Measurements from ENCODE around the gene LRRC63. TPM values are rescaled to one million over a fixed set of nuclear protein-coding genes. Genes with fewer than 3 reads are reported as not detected.

The LRRC63 gene
- total RNA-seq, 1 experiment from 2014 or later, result 0.82 TPM

DNA sequence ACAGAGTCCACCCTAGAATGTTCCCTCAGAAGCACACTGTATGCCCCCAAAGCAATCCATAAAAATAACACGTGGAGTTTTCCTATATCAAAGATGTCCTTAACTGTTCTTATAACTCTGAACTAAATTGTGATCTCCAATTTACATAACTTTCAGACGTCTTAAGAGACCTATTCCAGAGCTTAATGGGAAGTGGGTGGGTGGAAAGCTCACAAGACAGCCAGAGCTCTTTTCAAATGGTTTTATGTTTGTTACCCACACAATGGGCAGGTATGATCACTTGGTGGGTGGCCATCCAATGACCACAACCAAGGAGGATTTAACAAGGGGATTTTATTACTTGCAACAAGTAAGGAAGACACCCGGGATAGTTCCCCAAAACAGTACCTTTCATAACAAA, 81.7 kb downstream of the LRRC63 start:
- intact Hi-C loops (cut with micrococcal nuclease; ENCODE audit: unreplicated experiment), result no loop called here
- DNase-seq (ENCODE audit: low spot score), result no peak
- TF ChIP-seq EZH2 (IDR thresholded peaks at IDR 0.05; ENCODE audit: borderline replicate concordance, low read depth, low read length, poor library complexity, severe bottlenecking), result no peak
- TF ChIP-seq, protein P1, sequence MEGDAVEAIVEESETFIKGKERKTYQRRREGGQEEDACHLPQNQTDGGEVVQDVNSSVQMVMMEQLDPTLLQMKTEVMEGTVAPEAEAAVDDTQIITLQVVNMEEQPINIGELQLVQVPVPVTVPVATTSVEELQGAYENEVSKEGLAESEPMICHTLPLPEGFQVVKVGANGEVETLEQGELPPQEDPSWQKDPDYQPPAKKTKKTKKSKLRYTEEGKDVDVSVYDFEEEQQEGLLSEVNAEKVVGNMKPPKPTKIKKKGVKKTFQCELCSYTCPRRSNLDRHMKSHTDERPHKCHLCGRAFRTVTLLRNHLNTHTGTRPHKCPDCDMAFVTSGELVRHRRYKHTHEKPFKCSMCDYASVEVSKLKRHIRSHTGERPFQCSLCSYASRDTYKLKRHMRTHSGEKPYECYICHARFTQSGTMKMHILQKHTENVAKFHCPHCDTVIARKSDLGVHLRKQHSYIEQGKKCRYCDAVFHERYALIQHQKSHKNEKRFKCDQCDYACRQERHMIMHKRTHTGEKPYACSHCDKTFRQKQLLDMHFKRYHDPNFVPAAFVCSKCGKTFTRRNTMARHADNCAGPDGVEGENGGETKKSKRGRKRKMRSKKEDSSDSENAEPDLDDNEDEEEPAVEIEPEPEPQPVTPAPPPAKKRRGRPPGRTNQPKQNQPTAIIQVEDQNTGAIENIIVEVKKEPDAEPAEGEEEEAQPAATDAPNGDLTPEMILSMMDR (conservative IDR thresholded peaks at IDR 0.05; ENCODE audit: low read depth, low read length), result no peak
- Histone ChIP-seq H3K4me1 (ENCODE audit: insufficient read depth, low read length, poor library complexity, severe bottlenecking) (peaks cover 66% of the 10 kb centered on the region), H3K27ac (ENCODE audit: low read depth, low read length, poor library complexity, severe bottlenecking) (no peak overlapping the region), H3K4me3 (ENCODE audit: low read depth, low read length, poor library complexity, severe bottlenecking) (no peak overlapping the region), H3K27me3 (replicated peaks; ENCODE audit: insufficient read depth, low read depth, low read length, poor library complexity) (no peaks in the 10 kb centered on the region), H3K9me3 (ENCODE audit: low read depth, low read length, poor library complexity, severe bottlenecking) (no peaks in the 10 kb centered on the region), H3K36me3 (ENCODE audit: insufficient read depth, low read length, poor library complexity, severe bottlenecking) (no peaks in the 10 kb centered on the region)
- ChIA-PET POLR2A (ENCODE audit: low non-redundant PET) (no interaction called here), CTCF (no interaction called here)
- BruUV-seq (replicated peaks), result no TSS peak

DNA sequence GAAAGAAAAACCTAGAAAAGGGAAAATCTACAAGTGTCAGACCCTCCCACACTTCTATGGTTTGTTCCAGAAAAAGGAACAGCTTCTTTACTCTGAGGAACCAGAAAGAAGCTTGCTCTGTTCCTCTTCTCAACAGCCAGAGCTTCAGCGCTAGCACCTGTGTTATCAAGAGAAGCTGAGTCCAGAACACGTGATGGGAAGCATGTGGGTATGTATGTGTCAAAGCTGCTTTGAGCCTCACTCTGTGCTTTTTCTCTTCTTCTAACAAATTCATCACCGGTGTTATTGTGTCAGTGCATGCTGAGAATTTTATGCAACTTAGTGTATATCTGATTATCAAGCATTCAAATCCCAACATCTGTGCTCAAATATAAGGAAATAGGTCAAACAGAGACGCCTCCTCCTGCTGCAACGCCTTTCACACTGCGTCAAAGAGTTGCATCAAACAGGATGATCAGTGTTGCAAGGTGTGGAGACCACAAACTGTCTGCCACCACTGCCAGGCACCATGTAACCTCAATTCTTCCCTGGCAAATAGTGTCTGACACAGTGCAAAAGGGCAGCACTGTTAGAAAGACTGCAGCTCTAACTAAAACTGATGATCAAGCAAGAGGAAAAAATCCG, 83.9 kb downstream of the LRRC63 start:
- TSS peak; percentile 79 for BruUV-seq (replicated peaks)
- CTCF ChIA-PET, result no interaction called here
- no peak for TF ChIP-seq EZH2 (IDR thresholded peaks at IDR 0.05; ENCODE audit: borderline replicate concordance, low read depth, low read length, poor library complexity, severe bottlenecking)
- TF ChIP-seq, protein P1 (conservative IDR thresholded peaks at IDR 0.05; ENCODE audit: low read depth, low read length), result no peak

DNA sequence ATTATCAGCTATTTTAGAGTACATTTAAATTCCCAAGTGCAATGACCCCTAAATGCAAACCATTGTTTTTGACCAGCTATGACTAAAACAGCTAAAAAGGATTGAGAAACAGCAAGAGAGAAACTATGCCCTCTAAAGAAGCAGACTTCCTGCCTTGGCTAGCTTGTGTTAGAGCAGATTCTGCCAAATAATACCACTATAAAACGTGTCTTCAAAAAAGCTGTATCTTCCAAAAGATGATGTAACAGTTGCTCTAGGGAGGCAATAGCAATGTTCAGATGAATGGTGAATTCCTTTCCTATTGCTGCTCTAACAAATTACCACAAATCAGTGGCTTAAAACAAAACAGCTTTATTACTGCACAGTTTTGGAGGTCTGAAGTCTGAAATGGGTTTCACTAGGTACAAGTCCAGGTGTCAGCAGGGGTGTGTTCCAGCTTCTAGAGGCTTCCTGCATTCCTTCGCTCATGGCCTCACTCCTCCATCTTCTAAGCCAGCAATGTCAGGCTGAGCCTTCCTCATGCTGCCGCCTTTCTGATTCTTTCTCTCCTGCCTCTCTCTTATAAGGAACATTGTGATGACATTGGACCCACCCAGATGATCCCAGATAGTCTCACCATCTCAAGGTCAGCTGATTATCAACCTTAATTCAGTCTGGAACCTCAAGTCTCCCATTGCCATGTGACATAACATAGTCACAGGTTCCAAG, 84.5 kb downstream of the LRRC63 start:
- Histone ChIP-seq H3K36me3 (ENCODE audit: insufficient read depth, low read length, poor library complexity, severe bottlenecking) (no peaks in the 10 kb centered on the region), H3K27ac (ENCODE audit: low read depth, low read length, poor library complexity, severe bottlenecking) (peak overlapping the region; percentile 99), H3K9me3 (ENCODE audit: low read depth, low read length, poor library complexity, severe bottlenecking) (no peaks in the 10 kb centered on the region), H3K27me3 (replicated peaks; ENCODE audit: insufficient read depth, low read depth, low read length, poor library complexity) (no peaks in the 10 kb centered on the region), H3K4me3 (ENCODE audit: low read depth, low read length, poor library complexity, severe bottlenecking) (no peak overlapping the region), H3K4me1 (ENCODE audit: insufficient read depth, low read length, poor library complexity, severe bottlenecking) (peaks cover 53% of the 10 kb centered on the region)
- ChIA-PET CTCF (no interaction called here), POLR2A (ENCODE audit: low non-redundant PET) (interaction anchor here (0.6 kb wide), 1 partner anchor 949 kb away, joined by 3 read pairs; no protein-coding TSS in a partner anchor)
- intact Hi-C loops (cut with micrococcal nuclease; ENCODE audit: unreplicated experiment), result no loop called here
- TF ChIP-seq EZH2 (IDR thresholded peaks at IDR 0.05; ENCODE audit: borderline replicate concordance, low read depth, low read length, poor library complexity, severe bottlenecking), result no peak
- TF ChIP-seq, protein P1 (conservative IDR thresholded peaks at IDR 0.05; ENCODE audit: low read depth, low read length), result no peak
- TSS peak; percentile 84 for BruUV-seq (replicated peaks)
- peak; percentile 88 for DNase-seq (ENCODE audit: low spot score)

More for the DNA sequence above, 83.9 kb downstream of the LRRC63 start:
- Histone ChIP-seq H3K36me3 (ENCODE audit: insufficient read depth, low read length, poor library complexity, severe bottlenecking) (no peaks in the 10 kb centered on the region), H3K27me3 (replicated peaks; ENCODE audit: insufficient read depth, low read depth, low read length, poor library complexity) (no peaks in the 10 kb centered on the region), H3K9me3 (ENCODE audit: low read depth, low read length, poor library complexity, severe bottlenecking) (no peaks in the 10 kb centered on the region), H3K4me3 (ENCODE audit: low read depth, low read length, poor library complexity, severe bottlenecking) (no peak overlapping the region), H3K4me1 (ENCODE audit: insufficient read depth, low read length, poor library complexity, severe bottlenecking) (peaks cover 59% of the 10 kb centered on the region), H3K27ac (ENCODE audit: low read depth, low read length, poor library complexity, severe bottlenecking) (peak overlapping the region; percentile 99)
- DNase-seq (ENCODE audit: low spot score), result no peak
- intact Hi-C loops (cut with micrococcal nuclease; ENCODE audit: unreplicated experiment), result no loop called here
- POLR2A ChIA-PET (ENCODE audit: low non-redundant PET), result interaction anchor here (0.6 kb wide), 1 partner anchor 948 kb away, joined by 3 read pairs; no protein-coding TSS in a partner anchor

Measured in A673 (cell line).